GM21723 (cell line): ENCODE data around the gene NFATC3.

Source experiments
- ATAC-seq: cut with Tn5 transposase; IDR thresholded peaks from one replicate; pipeline ENCODE4 v1.9.1; 2021; ENCODE audit warnings: mild to moderate bottlenecking, moderate library complexity; ENCODE audit not compliant: unreplicated experiment

NFATC3 gene

DNA sequence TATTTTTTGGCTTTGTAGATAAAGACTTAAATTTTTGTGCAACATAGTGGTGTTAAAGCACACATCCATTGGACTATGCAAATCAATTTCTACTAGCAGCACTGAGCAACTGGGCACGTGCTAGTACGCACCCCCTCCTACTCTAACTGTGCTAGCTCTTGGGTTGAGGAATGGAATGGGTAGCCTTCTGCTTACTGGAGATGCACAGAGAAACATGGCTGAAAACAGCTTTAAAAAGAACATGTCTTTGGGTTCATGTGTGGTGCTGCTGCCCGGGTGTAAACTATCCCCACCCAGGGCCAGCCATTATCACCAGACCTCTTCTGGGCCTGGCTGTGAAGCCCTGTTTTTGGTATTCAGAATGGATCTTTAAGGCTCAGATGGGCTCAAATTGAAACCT is 143.5 kb downstream of the NFATC3 start:
- ATAC-seq = no peak

DNA sequence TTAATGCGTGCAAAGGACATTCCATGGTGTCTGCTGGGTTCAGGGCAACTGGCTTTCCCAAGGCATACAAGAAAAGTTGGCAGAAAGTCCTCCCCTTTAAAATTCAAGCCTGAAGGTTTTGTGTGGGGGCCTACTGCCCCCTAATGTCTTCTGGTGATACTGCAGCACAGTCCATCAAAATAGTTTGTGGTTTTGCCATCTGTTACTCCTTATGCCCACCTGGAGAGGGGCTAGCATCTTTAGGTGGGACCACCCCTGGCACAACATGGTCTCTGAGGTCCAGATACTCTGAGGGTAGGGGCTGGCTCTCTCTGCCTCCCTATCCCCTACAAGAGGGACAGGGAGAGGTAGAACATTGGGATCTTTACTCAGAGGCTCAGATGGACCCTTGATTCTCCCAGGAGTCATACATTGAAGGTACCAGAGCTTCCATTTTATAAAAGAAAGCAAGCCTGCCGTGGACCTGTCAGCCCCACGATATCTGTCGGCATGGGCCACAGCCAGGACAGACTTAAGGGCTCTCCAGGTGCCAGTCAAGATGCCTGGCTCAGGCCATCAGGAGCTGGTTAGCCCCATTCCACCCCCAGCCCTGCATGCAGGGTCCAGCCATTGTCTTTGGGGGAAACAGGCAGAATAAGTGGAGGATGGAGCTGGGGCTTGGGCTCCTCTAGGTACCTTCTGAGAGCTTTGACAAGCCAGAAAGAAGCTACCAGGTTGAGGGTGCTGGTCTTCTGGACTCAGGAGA is 144.4 kb downstream of the NFATC3 start:
- ATAC-seq = no peak

DNA sequence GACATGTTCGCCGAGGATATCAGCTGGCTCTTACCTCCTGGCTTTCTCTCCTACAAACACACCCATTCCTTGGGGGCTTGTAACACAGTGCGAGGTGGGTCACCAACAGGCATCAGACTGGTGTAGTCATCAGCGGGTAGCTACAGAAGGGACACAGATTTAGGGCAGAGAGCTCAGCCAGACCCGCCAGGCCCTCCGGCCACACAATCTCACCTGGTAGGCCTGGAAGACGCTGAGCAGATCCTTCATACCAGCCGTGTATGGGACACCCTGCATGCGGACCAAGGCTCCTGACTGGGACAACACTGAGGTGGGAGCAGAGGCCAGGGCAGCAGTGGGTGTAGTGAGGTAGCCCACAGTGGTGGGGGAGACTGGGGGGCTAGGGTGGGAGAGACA is 145.0 kb downstream of the NFATC3 start:
- no peak for ATAC-seq

DNA sequence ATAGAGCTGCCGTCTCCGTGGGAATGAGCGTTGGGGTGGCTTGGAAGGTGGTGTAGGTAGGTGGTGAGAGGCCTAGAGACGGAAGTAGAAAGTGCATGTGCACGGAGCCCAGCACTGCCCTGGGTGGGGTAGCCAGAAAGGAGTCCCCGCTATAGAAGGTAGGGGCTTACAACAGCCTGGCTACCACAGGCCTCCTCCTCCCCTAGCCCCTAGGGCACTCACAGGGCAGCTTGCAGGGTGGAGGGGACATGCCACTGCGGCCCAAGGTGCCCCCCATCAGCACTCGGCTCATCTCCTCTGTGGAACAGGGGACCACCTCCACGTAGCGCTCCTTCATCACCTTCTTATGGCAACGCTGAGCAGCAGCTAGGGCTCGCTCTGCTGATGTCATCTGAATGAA is 145.8 kb downstream of the NFATC3 start:
- no peak for ATAC-seq

DNA sequence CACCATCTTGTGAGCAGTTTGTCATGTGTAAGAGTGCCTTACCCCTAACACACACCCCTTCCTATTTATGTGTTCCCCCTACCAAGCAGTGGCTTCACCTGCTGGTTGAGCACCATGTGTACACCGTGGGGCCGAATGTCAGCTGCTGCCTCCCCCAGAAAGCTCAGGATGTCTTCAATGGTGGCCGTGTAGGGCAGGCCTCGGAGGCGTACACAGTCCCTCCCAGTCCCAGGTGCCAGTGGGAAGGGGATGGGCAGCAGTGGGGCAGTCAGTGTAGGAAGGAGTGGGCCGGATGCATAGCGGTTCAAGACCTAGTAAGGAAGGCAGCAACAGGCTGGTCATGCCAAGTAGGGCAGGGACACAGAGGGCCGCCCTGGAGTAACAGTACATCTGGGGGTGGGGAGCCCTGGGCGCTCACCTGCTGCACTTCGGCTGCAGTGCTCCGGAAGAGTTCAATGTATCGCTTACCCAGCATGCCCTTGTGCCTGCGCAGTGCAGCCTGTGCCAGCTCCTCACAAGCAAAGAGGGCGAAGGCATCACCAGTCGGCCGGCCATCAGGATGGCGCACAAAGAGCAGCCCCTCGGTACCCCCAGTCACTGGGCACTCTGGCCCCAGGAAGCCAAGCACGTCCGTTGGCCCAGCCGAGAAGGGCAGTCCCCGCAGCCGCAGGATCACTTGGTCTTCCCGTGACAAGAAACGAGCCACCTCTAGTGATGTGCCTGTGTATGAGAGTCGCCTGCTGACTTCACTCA is 146.4 kb downstream of the NFATC3 start:
- no peak for ATAC-seq

DNA sequence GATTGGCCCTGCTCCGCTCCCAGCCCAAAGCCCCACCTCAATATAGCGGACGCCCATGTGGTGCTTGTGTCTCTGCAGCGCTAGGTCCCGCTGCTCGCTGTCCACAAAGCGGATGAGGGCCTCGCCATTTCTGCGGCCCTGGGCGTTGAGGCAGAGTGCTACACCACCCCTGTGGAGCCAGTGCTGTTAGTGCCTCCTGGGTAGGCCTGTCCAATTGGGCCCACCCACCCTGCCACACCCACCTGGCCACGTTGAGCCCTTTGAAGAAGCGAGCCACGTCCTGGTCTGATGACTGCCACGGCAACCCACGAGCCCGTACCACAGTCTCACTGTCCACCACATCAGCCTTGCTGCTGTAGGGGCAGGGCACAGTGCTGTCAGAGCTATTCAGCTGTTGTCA is 147.2 kb downstream of the NFATC3 start:
- no peak for ATAC-seq

DNA sequence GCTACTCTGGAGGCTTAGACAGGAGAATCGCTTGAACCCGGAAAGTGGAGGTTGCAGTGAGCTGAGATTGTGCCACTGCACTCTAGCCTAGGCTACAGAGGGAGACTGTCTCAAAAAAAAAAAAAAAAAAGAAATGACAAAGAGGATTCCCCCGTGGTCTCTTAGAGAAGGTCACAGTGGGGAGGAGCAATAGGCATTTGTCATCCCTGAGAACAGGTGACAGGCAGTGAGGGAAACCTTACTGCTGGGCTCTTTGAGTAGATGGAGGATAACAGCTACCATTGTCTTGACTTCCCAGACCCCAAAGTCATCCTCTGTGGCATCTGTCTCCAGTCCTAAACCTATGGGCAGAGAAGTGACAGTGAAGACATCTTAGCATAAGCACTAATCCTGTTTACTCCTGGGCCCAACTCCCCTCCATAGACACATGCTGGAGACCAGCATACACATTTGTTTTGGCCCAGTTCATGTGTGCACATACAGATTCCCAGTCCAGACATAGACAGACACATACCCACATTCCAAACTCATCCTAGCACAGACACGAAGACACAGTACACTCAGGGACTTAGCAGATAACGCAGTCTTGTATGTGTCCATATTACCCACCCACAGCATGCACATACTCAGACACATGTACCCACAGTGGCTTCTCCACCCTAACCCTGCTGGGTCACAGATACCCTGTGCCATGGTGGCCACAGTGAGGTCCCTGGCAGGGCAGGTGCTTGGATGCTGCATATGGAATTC is 148.1 kb downstream of the NFATC3 start:
- ATAC-seq = no peak

DNA sequence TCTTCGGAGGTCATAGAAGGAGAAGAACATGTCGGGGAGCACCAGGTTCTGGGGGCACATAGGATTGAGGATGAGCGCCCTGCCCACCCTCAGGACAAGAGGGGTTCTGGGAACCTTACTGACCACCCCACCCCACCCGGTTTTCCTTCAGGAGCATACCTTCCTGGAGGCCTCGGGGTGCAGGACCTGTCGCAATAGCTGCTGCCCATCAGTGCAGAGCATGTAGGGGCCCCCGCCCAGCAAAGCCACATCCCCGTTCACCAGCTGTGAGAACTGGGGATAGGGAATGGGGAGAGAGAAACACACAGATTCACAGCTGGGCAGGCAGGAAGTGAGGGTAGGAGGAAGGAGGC is 148.6 kb downstream of the NFATC3 start:
- ATAC-seq = no peak

DNA sequence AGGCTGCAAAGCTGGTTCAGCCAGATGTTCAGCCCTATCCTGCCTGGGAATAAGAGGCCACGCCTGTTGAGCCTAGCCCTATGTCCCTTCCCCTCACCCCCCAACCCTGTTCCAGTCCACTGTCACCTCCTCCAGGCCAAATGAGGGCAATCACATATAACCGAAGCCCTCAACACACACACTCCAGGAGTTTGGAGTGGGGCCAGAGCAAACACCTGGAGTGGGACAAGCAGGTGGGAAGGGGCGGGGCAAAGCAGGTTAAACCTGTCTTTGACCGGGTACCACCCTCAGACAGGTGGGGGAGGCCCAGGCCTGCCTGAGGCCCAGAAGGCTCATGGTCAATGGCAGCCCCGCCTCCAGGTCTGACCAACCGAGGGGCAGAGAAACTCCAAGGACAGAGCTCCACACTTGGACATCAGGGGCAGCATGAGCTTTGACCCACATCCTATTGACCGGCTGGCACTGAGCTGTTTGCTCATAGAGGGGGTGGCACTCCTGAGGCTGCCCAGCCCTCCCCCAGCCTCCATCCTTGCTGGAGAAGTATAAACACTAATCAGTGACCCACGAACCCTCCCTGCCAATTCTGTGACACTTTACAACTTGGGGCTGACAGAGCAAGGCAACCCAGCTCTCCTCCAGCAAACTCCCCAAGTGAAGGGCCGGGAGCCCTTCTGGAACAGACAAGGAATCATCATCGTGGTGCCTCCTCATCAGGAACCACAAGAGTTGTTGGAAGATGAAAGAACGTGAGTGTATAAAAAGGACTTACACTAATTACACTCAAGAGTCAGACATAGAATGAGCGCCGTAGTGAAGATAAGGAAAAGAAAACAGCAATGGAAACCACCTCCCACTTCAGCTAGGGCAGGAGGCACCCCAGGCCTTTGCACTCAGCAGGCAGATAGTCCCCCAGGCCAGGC is 149.3 kb downstream of the NFATC3 start:
- no peak for ATAC-seq

DNA sequence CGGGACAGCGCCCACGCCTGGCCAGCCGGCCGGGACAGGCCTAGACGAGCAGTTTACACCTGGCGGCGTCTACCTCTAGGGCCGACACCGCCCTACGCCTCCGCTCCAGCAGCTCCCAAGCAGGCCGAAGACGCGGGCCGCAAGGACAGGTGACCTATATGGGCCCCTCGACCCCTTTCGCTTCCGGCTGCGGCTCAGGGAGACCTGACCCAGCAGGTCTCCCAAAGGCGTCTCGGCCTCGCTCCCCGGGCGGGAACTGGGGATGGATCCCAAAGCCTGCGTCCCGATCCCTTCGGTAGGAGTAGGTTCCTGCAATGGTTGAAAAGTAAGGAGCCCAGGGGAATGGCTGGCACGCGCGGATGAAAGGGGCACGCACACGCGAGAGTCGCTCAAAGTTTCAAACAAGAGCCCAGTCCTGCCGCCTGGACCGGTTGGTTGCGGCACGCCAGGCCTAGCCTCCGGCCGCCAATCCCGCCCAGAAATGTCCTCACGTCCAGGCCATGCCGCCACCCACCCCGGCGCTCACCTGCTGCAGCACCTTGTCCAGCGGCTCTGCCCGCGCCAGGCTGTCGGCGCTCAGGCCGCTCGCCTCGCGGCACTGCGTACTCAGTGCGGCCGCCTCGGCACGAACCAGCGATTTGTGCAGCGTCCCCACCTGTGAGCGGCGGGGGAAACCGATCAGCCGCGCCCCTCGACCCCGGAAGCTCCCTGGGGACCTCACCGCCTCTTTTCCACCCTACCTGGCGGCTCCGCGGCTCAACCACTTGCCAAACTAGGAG is 150.1 kb downstream of the NFATC3 start:
- ATAC-seq = no peak

DNA sequence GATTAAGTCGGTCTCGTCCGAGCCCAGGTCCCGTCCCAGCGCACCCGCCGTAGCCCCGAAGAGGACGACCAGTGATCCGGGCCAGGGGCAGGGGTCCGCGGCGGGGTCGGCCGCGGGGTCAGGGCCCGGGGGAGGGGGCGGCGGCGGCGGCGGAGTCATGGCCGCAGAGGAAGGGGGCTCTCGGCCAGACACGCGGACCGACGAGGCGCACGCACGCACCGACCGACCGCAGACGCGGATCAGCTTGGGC is 150.6 kb downstream of the NFATC3 start, which contains the start of gene ESRP2:
TSS of gene ESRP2 (minus strand) at position 241 of the 250 bp plus-strand sequence. CDS start at position 159, 82 bp downstream.
- ATAC-seq = no peak

DNA sequence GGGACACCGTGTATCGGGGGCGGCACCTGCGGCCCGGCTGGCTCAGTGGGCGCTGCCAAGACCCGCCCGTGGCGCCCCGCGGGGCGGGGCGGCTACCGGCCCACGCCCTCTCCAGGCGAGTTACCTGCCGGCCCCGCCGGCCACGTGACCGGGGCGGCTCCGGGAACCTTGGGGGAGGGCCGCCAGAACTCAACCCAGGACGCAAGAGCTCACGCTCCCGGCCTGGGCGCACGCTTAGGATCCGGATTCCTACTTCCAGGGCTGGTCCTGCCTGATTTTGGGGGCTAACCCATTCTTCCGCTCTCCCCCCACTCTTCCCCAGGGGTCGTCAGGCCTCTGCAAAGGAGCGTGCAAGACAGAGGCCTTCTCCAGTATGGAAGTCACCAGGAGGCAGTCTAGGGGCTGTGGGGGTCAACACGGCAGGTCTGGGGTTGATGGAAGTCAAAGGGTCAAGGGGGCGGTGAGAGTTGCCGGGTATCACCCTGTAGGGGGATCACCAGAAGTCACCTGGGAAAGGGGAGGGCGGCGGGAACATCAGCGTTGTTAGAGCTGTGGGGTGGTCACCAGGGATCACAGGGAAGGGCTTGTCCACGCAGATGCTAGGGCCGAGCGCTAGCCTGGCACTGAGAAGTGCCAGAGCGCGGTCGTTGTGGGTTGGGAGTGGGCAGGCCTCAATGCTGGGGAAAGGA is 151.1 kb downstream of the NFATC3 start:
- no peak for ATAC-seq

DNA sequence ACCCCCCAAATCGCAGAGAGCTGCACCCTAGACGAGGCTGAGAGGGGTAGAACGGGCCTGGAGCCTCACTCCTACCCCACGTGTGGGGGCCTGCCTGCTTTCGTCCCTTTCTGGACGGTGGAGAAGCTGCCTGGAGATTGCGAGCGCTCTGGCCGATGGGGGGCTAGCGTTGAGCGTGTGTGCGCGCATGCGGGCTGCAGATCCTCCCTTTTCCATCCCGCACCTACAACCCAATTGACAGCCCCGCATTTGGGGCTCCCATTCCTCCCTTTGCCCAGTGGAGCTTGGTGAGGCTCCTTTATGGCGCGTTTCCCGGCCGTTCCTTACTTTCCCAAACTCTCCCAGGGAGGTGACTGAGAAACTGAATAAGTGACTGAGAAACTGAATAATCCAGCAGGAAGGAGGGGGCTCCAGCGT is 151.7 kb downstream of the NFATC3 start:
- ATAC-seq = no peak

DNA sequence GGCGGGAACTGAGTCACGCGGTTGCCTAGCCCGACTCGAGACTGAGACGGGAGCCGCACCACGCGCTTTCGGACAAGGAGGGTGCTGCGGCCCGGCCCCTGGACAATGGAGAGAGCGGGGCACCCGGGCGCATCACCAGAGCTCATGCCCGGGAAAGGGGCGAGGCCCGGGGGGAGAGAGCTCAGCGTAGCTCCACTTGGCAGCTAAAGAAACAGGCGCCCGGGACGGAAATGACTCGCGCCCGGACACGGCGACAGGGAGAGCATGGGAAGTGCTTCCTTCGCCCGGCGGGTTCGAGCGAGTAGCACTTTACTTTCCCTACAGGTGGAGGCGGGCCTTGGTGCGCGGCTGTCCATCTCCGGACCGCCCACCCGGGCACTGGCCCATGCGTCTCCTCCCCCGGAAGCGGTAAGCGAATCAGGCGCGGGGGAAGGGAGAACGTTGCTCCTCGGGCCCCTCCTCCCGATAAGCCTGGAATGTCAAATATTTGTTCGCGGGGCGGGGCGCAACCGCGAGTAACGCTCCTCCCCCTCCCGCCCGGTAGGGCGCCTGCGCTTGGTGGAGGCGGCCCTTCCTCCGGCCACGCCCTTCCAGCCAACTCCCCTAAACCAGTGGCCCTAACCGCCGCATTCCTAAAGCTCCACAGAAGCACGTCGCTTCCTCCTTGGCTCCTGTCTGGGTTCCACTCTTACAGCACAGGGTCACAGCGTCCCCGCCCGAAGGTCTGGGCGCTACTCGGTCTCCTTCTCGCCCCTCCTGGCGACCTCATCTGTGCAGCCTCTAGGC is 152.3 kb downstream of the NFATC3 start:
- peak; percentile 84 for ATAC-seq

DNA sequence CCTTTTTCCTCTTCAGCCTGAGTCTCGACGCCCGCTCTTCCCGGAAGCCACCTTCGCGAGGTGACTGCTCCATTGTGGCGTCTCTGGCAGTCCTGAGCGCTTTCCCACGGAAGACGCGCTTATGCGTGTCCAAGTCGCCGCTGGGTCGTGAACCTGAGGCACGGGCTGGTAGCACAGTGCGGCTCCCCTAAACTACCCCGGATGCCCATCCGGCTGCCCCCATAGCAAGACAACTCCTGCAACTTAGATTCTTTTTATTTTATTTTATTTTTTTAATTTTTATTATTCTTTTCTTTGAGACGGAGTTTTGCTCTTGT is 152.8 kb downstream of the NFATC3 start:
- peak; percentile 22 for ATAC-seq

DNA sequence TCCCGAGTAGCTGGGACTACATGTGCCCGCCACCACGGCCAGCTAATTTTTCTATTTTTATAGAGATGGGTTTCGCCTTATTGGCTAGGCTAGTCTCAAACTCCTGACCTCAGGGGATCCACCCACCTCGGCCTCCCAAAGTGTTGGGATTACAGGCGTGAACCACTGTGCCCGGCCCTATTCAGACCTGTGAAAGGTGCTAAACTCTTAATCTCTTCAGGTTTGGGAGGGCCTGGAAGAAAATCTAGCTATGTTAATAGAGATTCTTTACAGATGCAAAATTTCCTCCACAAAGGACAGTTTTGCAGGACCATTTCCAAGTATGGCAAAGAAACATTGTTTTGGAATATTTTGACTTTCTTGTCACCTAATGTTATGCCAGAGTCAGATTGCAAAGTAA is 156.9 kb downstream of the NFATC3 start:
- no peak for ATAC-seq

DNA sequence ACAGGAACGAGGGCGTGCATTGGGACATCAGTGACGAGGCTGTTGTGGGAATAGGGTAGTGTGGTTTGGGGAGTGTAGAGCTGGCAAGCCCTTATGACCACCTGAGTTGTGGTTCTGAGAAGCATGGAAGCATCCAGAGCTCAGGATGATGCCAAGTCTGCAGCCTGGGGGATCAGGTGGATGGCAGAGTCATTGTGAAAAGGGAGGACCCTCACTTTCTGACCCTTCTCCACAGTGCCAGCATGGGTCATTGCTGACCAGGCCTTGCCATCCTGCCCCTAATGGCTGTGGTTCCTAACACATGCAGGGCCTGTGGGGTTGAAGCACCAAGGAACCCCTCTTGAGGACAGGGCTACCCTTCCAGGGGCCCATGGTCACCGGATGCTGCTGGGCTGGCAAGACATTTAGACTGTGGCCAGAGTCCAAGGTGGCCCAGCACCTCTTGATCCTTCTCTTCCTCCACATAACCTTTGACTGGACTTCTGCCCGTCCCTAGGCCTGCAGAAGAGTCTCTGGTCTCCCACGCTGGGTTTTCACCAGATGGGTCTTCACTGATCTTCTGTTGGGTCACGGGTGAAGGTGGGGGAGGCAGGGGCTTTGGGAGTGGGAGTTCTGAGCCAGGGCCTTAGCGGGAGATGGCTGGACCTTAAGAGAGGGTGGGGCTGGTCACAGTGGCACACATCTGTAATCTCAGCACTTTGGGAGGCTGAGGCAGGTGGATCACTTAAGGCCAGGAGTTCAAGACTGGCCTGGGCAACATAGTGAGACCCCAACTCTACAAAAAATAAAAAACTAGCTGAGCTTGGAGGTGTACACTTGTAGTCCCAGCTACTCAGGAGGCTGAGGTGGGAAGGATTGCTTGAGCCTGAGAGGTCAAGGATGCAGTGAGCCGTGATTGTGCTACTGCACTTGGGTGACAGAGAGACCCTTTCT is 158.0 kb downstream of the NFATC3 start:
- ATAC-seq = no peak

DNA sequence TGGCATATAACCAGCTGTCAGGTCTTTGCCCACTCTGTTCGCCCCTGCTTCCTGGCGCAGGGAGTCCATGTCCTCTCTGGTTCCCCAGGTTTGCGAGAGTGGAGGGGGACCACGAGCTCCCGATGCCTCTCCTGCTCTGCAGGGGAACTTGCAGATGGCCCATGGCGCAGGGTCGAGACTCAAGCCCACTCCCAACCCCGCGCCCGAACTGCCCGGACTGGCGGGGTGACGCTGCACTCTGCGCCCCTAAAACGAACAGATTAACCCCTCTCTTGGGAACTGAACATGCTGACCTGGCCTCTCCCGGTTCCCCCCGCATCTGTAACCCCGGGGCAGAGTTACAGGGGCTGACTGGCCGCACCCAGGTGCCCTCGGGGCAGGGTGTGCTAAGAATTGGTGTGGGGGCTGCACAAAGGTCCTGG is 159.3 kb downstream of the NFATC3 start:
- no peak for ATAC-seq
